SK-N-SH (cell line): Measurements from ENCODE around the gene CERCAM. TPM values are rescaled to one million over a fixed set of nuclear protein-coding genes. Genes with fewer than 3 reads are reported as not detected.

Experiments used
- CTCF ChIA-PET: fragments of 300-600, 350-600 bp; formaldehyde crosslinking; extraction: SDS; loops from one replicate; lab custom pipeline; 2021; lab: Yijun Ruan, JAX
- POLR2A ChIA-PET: fragments of 350-600 bp; sonication (Branson Sonifier 250); formaldehyde crosslinking; extraction: SDS; loops from one replicate; lab custom pipeline; 2020; ENCODE audit warnings: antibody characterized with exemption, inconsistent platforms; lab: Yijun Ruan, JAX
- DNase-seq: peaks from one replicate; pipeline ENCODE4 v3.0.0; 2012
- H2AFZ ChIP-seq: fragments of 200-600 bp; sonication (generic); 2 replicates; pipeline ENCODE4 v1.8.1; 2016; ENCODE audit warnings: antibody characterized with exemption, mild to moderate bottlenecking, low read depth
- H3F3A ChIP-seq: fragments of 200-600 bp; sonication (generic); replicated peaks from 2 replicates; pipeline ENCODE3; 2016; ENCODE audit warnings: antibody characterized with exemption, mild to moderate bottlenecking; ENCODE audit not compliant: insufficient read depth
- H3K27ac ChIP-seq, 2 experiments: fragments of 200-500 bp in 1 of 2; fragments of 200-600 bp in 1 of 2; sonication (Bioruptor generic) in 1 of 2; sonication (generic), shearing (Covaris generic) in 1 of 2; 2 replicates each; pipeline versions ENCODE4 v1.5.1 to v1.6.1; 2014 to 2016; ENCODE audit warnings: low read depth in 2 of 2, inconsistent platforms in 1 of 2, low read length in 1 of 2, mild to moderate bottlenecking in 1 of 2, mixed read lengths in 1 of 2
- H3K27me3 ChIP-seq: fragments of 200-600 bp; sonication (generic), shearing (Covaris generic); 2 replicates; pipeline ENCODE4 v1.6.1; 2016; ENCODE audit warnings: mixed run types; ENCODE audit not compliant: insufficient read depth
- H3K36me3 ChIP-seq, 2 experiments: fragments of 200-500 bp in 1 of 2; fragments of 200-600 bp in 1 of 2; sonication (Bioruptor generic) in 1 of 2; sonication (generic) in 1 of 2; replicated peaks in 1 of 2; 2 replicates each; pipeline versions ENCODE3 to v1.5.1; 2014 to 2016; ENCODE audit warnings: low read length in 1 of 2, mild to moderate bottlenecking in 1 of 2; ENCODE audit not compliant: insufficient read depth in 2 of 2, control insufficient read depth in 1 of 2
- H3K4me1 ChIP-seq, 2 experiments: fragments of 200-500 bp in 1 of 2; fragments of 200-600 bp in 1 of 2; sonication (Bioruptor generic) in 1 of 2; sonication (generic), shearing (Covaris generic) in 1 of 2; 2 replicates each; pipeline versions ENCODE4 v1.5.1 to v1.6.1; 2014 to 2016; ENCODE audit warnings: low read depth in 1 of 2, low read length in 1 of 2, mixed run types in 1 of 2; ENCODE audit not compliant: insufficient read depth in 2 of 2, control insufficient read depth in 1 of 2
- H3K4me2 ChIP-seq: fragments of 200-600 bp; sonication (generic), shearing (Covaris generic); 2 replicates; pipeline ENCODE4 v1.6.1; 2017; ENCODE audit warnings: mixed run types
- H3K4me3 ChIP-seq, 2 experiments: fragments of 200-500 bp in 1 of 2; fragments of 200-600 bp in 1 of 2; sonication (Bioruptor generic) in 1 of 2; sonication (generic), shearing (Covaris generic) in 1 of 2; 2 replicates each; pipeline versions ENCODE4 v1.5.1 to v1.8.1; 2014 to 2016; ENCODE audit warnings: low read depth in 2 of 2, inconsistent platforms in 1 of 2, low read length in 1 of 2, mild to moderate bottlenecking in 1 of 2, mixed read lengths in 1 of 2, moderate library complexity in 1 of 2
- H3K79me2 ChIP-seq: fragments of 200-600 bp; sonication (generic); 2 replicates; pipeline ENCODE4 v1.8.1; 2017; ENCODE audit warnings: mild to moderate bottlenecking; ENCODE audit not compliant: insufficient read depth
- H3K9ac ChIP-seq: fragments of 200-600 bp; sonication (generic); 2 replicates; pipeline ENCODE4 v1.6.1; 2017; ENCODE audit warnings: mixed run types
- H3K9me2 ChIP-seq: fragments of 200-600 bp; sonication (generic); 2 replicates; pipeline ENCODE4 v1.6.1; 2017; ENCODE audit warnings: mixed run types
- H3K9me3 ChIP-seq: fragments of 200-600 bp; sonication (generic); 2 replicates; pipeline ENCODE4 v1.6.1; 2017; ENCODE audit warnings: mixed run types, mild to moderate bottlenecking, moderate library complexity
- H4K20me1 ChIP-seq: fragments of 200-600 bp; sonication (generic); 2 replicates; pipeline ENCODE4 v1.6.1; 2017; ENCODE audit warnings: mild to moderate bottlenecking, mixed run types; ENCODE audit not compliant: insufficient read depth
- CHD2 ChIP-seq: fragments of 150-350 bp; IDR thresholded peaks from 2 replicates; pipeline ENCODE4 v1.6.1; 2018; ENCODE audit warnings: low read length; ENCODE audit not compliant: partially characterized antibody
- ELF1 ChIP-seq: IDR thresholded peaks from 2 replicates; pipeline ENCODE4 v1.4.0; 2012
- EP300 ChIP-seq, 2 experiments: IDR thresholded peaks; 2 replicates each; pipeline versions ENCODE4 v1.4.0 to v1.6.1; 2012; ENCODE audit warnings: borderline replicate concordance in 1 of 2, low read depth in 1 of 2, low read length in 1 of 2
- FOXJ3 ChIP-seq: sonication (generic); formaldehyde crosslinking; IDR thresholded peaks from 2 replicates; pipeline ENCODE4 v1.5.1; 2020; ENCODE audit warnings: mild to moderate bottlenecking, missing genetic modification reagents
- FOXM1 ChIP-seq: IDR thresholded peaks from 2 replicates; pipeline ENCODE4 v1.4.0; 2012; ENCODE audit warnings: low read depth, mild to moderate bottlenecking
- GABPA ChIP-seq: IDR thresholded peaks from 2 replicates; pipeline ENCODE4 v1.4.0; 2012; ENCODE audit warnings: low read depth, mild to moderate bottlenecking
- GATA2 ChIP-seq: sonication (generic); formaldehyde crosslinking; IDR thresholded peaks from 2 replicates; pipeline ENCODE4 v1.5.0; 2020; ENCODE audit warnings: mild to moderate bottlenecking, missing genetic modification reagents
- JUND ChIP-seq: IDR thresholded peaks from 2 replicates; pipeline ENCODE4 v1.4.0; 2012
- NFIC ChIP-seq: IDR thresholded peaks from 2 replicates; pipeline ENCODE4 v1.4.0; 2012; ENCODE audit warnings: borderline replicate concordance
- NRF1 ChIP-seq: IDR thresholded peaks from 2 replicates; pipeline ENCODE4 v1.6.1; 2012; ENCODE audit warnings: low read depth, mild to moderate bottlenecking, low read length
- POLR2AphosphoS5 ChIP-seq: IDR thresholded peaks from 2 replicates; pipeline ENCODE4 v1.6.1; 2012; ENCODE audit warnings: low read depth, low read length
- RAD21 ChIP-seq: IDR thresholded peaks from 2 replicates; pipeline ENCODE4 v1.6.1; 2012; ENCODE audit warnings: mild to moderate bottlenecking, low read length
- RCOR1 ChIP-seq: fragments of 150-350 bp; IDR thresholded peaks from 2 replicates; pipeline ENCODE4 v1.6.1; 2017; ENCODE audit warnings: antibody characterized with exemption, low read length
- RFX5 ChIP-seq: IDR thresholded peaks from 2 replicates; pipeline ENCODE4 v1.6.1; 2012; ENCODE audit warnings: mild to moderate bottlenecking, improper control_type of control experiment, low read length
- RXRA ChIP-seq: IDR thresholded peaks from 2 replicates; pipeline ENCODE4 v1.4.0; 2012; ENCODE audit warnings: low read depth, mild to moderate bottlenecking, borderline replicate concordance
- SIN3A ChIP-seq: IDR thresholded peaks from 2 replicates; pipeline ENCODE4 v1.6.1; 2012; ENCODE audit warnings: low read depth, mild to moderate bottlenecking, low read length, moderate library complexity, borderline replicate concordance
- TCF12 ChIP-seq: IDR thresholded peaks from 2 replicates; pipeline ENCODE4 v1.4.0; 2012
- YY1 ChIP-seq: IDR thresholded peaks from 2 replicates; pipeline ENCODE4 v1.4.0; 2012; ENCODE audit warnings: low read depth, mild to moderate bottlenecking
- WGBS: methylation state at CpG from one replicate; pipeline ENCODE4 v1.1.6; 2017; ENCODE audit warnings: low lambda C conversion rate; 5-methylcytosine and 5-hydroxymethylcytosine counted together
- polyA plus RNA-seq, 3 experiments: library from polyadenylated mRNA; depleted of rRNA; stranded (reverse); fragments of >200 nt; gene quantifications; 2 replicates each; pipeline ENCODE4 v1.2.3, GENCODE V29; 2012
- TF ChIP-seq, protein P1 (sequence below): fragments of 150-350 bp; IDR thresholded peaks from 2 replicates; pipeline ENCODE4 v1.6.1; 2017; ENCODE audit warnings: antibody characterized with exemption, low read length, low read depth, borderline replicate concordance
- TF ChIP-seq, protein P2 (sequence below): fragments of 200-600 bp; sonication (generic); IDR thresholded peaks from 2 replicates; pipeline ENCODE4 v1.6.1; 2017; ENCODE audit warnings: antibody characterized with exemption, mild to moderate bottlenecking, moderate library complexity
- TF ChIP-seq, protein P3 (sequence below): IDR thresholded peaks from 2 replicates; pipeline ENCODE4; 2012

Gene CERCAM
- polyA plus RNA-seq, 1 of the 3 experiments (the other 2 are of a cell fraction), result 131 TPM

DNA sequence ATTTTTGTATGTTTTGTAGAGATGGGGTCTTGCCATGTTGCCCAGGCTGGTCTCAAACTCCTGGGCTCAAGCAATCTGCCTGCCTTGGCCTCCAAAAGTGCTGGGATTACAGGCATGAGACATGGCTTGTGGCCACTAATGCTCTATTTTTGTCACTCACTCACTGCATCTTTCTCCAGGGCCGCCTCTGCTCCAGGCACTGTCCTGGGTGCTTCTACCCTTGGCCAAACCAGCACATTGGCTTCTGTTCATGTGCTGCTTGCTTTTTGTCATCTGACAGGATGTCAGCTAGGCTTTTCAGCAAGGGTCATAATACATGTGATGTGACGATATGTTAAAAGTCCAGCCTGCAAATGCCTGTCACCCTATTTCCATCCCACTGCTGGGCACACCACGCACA, 38.4 kb downstream of the CERCAM start:
- H3F3A ChIP-seq, result no peaks in the 10 kb centered on the region
- H3K79me2 ChIP-seq, result peaks cover 35% of the 10 kb centered on the region
- H3K9me3 ChIP-seq, result no peaks in the 10 kb centered on the region
- H3K36me3 ChIP-seq, result peaks cover 20 to 45% of the 10 kb centered on the region in 2 experiments
- no peaks in the 10 kb centered on the region for H3K27me3 ChIP-seq
- H2AFZ ChIP-seq, result no peak overlapping the region
- no peak overlapping the region for H3K27ac ChIP-seq
- ChIA-PET CTCF (interaction anchor here (1.2 to 1.5 kb wide), 3 partner anchors 13 to 39 kb away, joined by 3 to 5 read pairs (median 5); partner anchors contain the start of gene CERCAM), POLR2A (no interaction called here)
- WGBS, result 96% methylated on average over 3 of the region's 3 CpGs
- peaks cover 3 to 9% of the 10 kb centered on the region in 2 experiments; a peak in 1 of 4 replicates for H3K4me1 ChIP-seq
- H3K9me2 ChIP-seq, result no peaks in the 10 kb centered on the region
- no peak overlapping the region for H3K4me2 ChIP-seq
- DNase-seq, result no peak
- no peaks in the 10 kb centered on the region for H4K20me1 ChIP-seq
- no peak overlapping the region for H3K4me3 ChIP-seq
- H3K9ac ChIP-seq, result no peak overlapping the region
- TF ChIP-seq RCOR1 (no peak), TCF12 (no peak), JUND (no peak), RAD21 (no peak), NFIC (no peak), CHD2 (no peak), YY1 (no peak), FOXJ3 (CRISPR knock-in tag) (no peak), NRF1 (no peak), RXRA (no peak), ELF1 (no peak), GATA2 (no peak), RFX5 (no peak), EP300 (IDR thresholded peaks at IDR 0.05; ENCODE audit: borderline replicate concordance in 1 of 2, low read depth in 1 of 2, low read length in 1 of 2) (no peak), GABPA (no peak), POLR2AphosphoS5 (no peak), FOXM1 (no peak)
- TF ChIP-seq, protein P1, sequence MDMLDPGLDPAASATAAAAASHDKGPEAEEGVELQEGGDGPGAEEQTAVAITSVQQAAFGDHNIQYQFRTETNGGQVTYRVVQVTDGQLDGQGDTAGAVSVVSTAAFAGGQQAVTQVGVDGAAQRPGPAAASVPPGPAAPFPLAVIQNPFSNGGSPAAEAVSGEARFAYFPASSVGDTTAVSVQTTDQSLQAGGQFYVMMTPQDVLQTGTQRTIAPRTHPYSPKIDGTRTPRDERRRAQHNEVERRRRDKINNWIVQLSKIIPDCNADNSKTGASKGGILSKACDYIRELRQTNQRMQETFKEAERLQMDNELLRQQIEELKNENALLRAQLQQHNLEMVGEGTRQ, result no peak
- TF ChIP-seq, protein P2, sequence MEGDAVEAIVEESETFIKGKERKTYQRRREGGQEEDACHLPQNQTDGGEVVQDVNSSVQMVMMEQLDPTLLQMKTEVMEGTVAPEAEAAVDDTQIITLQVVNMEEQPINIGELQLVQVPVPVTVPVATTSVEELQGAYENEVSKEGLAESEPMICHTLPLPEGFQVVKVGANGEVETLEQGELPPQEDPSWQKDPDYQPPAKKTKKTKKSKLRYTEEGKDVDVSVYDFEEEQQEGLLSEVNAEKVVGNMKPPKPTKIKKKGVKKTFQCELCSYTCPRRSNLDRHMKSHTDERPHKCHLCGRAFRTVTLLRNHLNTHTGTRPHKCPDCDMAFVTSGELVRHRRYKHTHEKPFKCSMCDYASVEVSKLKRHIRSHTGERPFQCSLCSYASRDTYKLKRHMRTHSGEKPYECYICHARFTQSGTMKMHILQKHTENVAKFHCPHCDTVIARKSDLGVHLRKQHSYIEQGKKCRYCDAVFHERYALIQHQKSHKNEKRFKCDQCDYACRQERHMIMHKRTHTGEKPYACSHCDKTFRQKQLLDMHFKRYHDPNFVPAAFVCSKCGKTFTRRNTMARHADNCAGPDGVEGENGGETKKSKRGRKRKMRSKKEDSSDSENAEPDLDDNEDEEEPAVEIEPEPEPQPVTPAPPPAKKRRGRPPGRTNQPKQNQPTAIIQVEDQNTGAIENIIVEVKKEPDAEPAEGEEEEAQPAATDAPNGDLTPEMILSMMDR, result no peak

DNA sequence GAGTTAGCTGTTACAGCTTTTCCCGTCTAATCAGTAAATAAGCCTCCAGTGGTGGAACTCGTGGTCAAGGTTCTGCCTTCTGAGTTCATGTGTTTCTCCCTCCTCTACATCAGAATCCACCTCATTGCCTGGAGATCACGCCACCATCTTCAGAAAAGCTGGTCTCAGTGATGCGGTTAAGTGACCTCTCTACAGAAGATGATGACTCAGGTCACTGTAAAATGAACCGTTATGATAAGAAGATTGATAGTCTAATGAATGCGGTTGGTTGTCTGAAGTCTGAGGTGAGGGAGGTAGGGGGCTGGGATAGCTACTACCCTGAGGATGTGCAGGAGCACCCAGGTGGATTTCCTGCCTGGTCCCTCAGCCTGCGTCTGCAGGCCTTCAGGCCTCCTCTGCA, 48.4 kb downstream of the CERCAM start:
- Histone ChIP-seq H4K20me1 (no peaks in the 10 kb centered on the region), H3K27ac (no peak overlapping the region), H3K36me3 (peaks cover 12 to 13% of the 10 kb centered on the region in 2 experiments), H3K79me2 (no peaks in the 10 kb centered on the region), H3K9me3 (no peaks in the 10 kb centered on the region), H3K9me2 (no peaks in the 10 kb centered on the region), H3F3A (no peaks in the 10 kb centered on the region), H2AFZ (no peak overlapping the region), H3K9ac (no peak overlapping the region)
- ChIA-PET CTCF (interaction anchor here (1.0 to 1.7 kb wide), 3 partner anchors 9 to 173 kb away, joined by 3 to 6 read pairs (median 4); no protein-coding TSS in a partner anchor), POLR2A (no interaction called here)
- no peak for DNase-seq
- TF ChIP-seq, protein P1, result no peak
- TF ChIP-seq, protein P3, sequence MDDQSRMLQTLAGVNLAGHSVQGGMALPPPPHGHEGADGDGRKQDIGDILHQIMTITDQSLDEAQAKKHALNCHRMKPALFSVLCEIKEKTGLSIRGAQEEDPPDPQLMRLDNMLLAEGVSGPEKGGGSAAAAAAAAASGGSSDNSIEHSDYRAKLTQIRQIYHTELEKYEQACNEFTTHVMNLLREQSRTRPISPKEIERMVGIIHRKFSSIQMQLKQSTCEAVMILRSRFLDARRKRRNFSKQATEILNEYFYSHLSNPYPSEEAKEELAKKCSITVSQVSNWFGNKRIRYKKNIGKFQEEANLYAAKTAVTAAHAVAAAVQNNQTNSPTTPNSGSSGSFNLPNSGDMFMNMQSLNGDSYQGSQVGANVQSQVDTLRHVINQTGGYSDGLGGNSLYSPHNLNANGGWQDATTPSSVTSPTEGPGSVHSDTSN, result no peak
- TF ChIP-seq SIN3A (no peak), FOXJ3 (CRISPR knock-in tag) (no peak)
- TF ChIP-seq, all 33 proteins: peak for 0
- Histone ChIP-seq H3K27me3 (no peaks in the 10 kb centered on the region), H3K4me2 (no peak overlapping the region), H3K4me3 (no peak overlapping the region), H3K4me1 (no peaks in the 10 kb centered on the region)
- WGBS, result 77% methylated on average over 6 of the region's 7 CpGs
